ENCODE data around the gene RPAP2. TPM values are rescaled to one million over a fixed set of nuclear protein-coding genes. Genes with fewer than 3 reads are reported as not detected.

The RPAP2 gene
- total RNA-seq, 4 donors from 2014 or later, result 5.8 to 13.0 (median 10.3) TPM

GRCh38 chr1:92301021-92301420 lies 2.2 kb downstream of the RPAP2 start:
- TF ChIP-seq CTCF (IDR thresholded peaks at IDR 0.05) (no peak), POLR2A (IDR thresholded peaks at IDR 0.05) (no peak)
- no peak overlapping the region for H3K4me3 ChIP-seq

GRCh38 chr1:92306020-92306419 lies 7.2 kb downstream of the RPAP2 start:
- DNase-seq, result no peak
- Histone ChIP-seq H3K27ac (no peak overlapping the region), H3K4me3 (no peak overlapping the region), H3K9me3 (no peaks in the 10 kb centered on the region), H3K36me3 (peaks cover 0 to 40% (median 0%) of the 10 kb centered on the region in 3 donors), H3K4me1 (no peaks in the 10 kb centered on the region), H3K27me3 (no peaks in the 10 kb centered on the region)
- no peak for TF ChIP-seq POLR2A (IDR thresholded peaks at IDR 0.05)
- TF ChIP-seq CTCF (IDR thresholded peaks at IDR 0.05), result no peak

More at GRCh38 chr1:92301021-92301420, 2.2 kb downstream of the RPAP2 start:
- Histone ChIP-seq H3K9me3 (no peaks in the 10 kb centered on the region), H3K27ac (no peak overlapping the region), H3K4me1 (peaks cover 0 to 13% (median 2%) of the 10 kb centered on the region in 4 donors), H3K36me3 (peaks cover 0 to 15% (median 0%) of the 10 kb centered on the region in 3 donors), H3K27me3 (no peaks in the 10 kb centered on the region)
- DNase-seq, result no peak

GRCh38 chr1:92307980-92308379 lies 9.1 kb downstream of the RPAP2 start:
- Histone ChIP-seq H3K27me3 (no peaks in the 10 kb centered on the region), H3K4me1 (no peaks in the 10 kb centered on the region), H3K9me3 (no peaks in the 10 kb centered on the region), H3K27ac (no peak overlapping the region), H3K36me3 (peaks cover 0 to 40% (median 0%) of the 10 kb centered on the region in 3 donors), H3K4me3 (no peak overlapping the region)
- TF ChIP-seq POLR2A (IDR thresholded peaks at IDR 0.05), result no peak
- no peak for DNase-seq

GRCh38 chr1:92310185-92310597 lies 11.3 kb downstream of the RPAP2 start:
- Histone ChIP-seq H3K36me3 (peaks cover 0 to 31% (median 0%) of the 10 kb centered on the region in 3 donors), H3K27ac (no peak overlapping the region), H3K9me3 (no peaks in the 10 kb centered on the region), H3K27me3 (no peaks in the 10 kb centered on the region), H3K4me1 (no peaks in the 10 kb centered on the region), H3K4me3 (no peak overlapping the region)
- TF ChIP-seq CTCF (IDR thresholded peaks at IDR 0.05), result peak; percentile 35 to 61 (median 56)
- TF ChIP-seq POLR2A (IDR thresholded peaks at IDR 0.05), result no peak
- no peak for DNase-seq

- no peak for DNase-seq
- H3K27ac ChIP-seq, result no peak overlapping the region
Measured at GRCh38 chr1:92314024-92314423, 15.2 kb downstream of the RPAP2 start.

More at GRCh38 chr1:92314024-92314423, 15.2 kb downstream of the RPAP2 start:
- Histone ChIP-seq H3K9me3 (no peaks in the 10 kb centered on the region), H3K36me3 (peaks cover 0 to 1% (median 0%) of the 10 kb centered on the region in 3 donors), H3K27me3 (no peaks in the 10 kb centered on the region), H3K4me3 (no peak overlapping the region), H3K4me1 (no peaks in the 10 kb centered on the region)
- TF ChIP-seq CTCF (IDR thresholded peaks at IDR 0.05) (no peak), POLR2A (IDR thresholded peaks at IDR 0.05) (no peak)

Data from Peyer's patch (tissue), 4 donors.